ENCODE results near the gene CEP170. TPM values are rescaled to one million over a fixed set of nuclear protein-coding genes. Genes with fewer than 3 reads are reported as not detected.
"Not testable (repeated sequence)": the region's sequence is repeated elsewhere in the genome, so short reads cannot be mapped to it uniquely, and the experiment has no call there.

The CEP170 gene
- total RNA-seq, 1 experiment from 2014 or later: 97.7 TPM

GRCh38 chr1:243183661-243184060 lies 71.4 kb downstream of the CEP170 start:
- not testable (repeated sequence) for H3K14ac ChIP-seq (ENCODE audit: insufficient read depth, low read length); H2BK120ac ChIP-seq (ENCODE audit: low read depth, low read length, poor library complexity, severe bottlenecking); H3K18ac ChIP-seq (ENCODE audit: insufficient read length, low read depth, low read length); H2AFZ ChIP-seq (ENCODE audit: low read length); H2BK12ac ChIP-seq (ENCODE audit: insufficient read length, low read depth, low read length); H2BK20ac ChIP-seq (ENCODE audit: low read depth, low read length, poor library complexity, severe bottlenecking); H3K9me3 Mint-ChIP-seq; H3K9me3 ChIP-seq (ENCODE audit: control insufficient read depth, low read depth, low read length); H3K4ac ChIP-seq (ENCODE audit: low read depth, low read length); H3K27me3 Mint-ChIP-seq (ENCODE audit: low read depth); H3K79me2 ChIP-seq (ENCODE audit: insufficient read depth, low read length); H3K23me2 ChIP-seq (ENCODE audit: insufficient read length, low read depth, low read length, poor library complexity, severe bottlenecking); H3K23ac ChIP-seq (ENCODE audit: insufficient read length, low read depth, low read length); H3K4me2 ChIP-seq (ENCODE audit: insufficient read depth, insufficient read length, low read length); H4K5ac ChIP-seq (ENCODE audit: insufficient read length, low read depth, low read length); H2AK5ac ChIP-seq (ENCODE audit: insufficient read length, low read length); H3K27me3 ChIP-seq (ENCODE audit: insufficient read depth, low read length); H3K4me1 ChIP-seq (ENCODE audit: insufficient read depth, low read length); H3K27ac Mint-ChIP-seq; H3K4me3 Mint-ChIP-seq; H3K27ac ChIP-seq (ENCODE audit: insufficient read length, low read depth, low read length); H3T11ph ChIP-seq (ENCODE audit: low read length); H4K8ac ChIP-seq (replicated peaks; ENCODE audit: insufficient read length, low read depth, low read length); H3K9ac ChIP-seq (ENCODE audit: extremely low read depth, insufficient read length, low read length); H3K56ac ChIP-seq (ENCODE audit: insufficient read length, low read depth, low read length); H4K20me1 ChIP-seq (ENCODE audit: control insufficient read depth, insufficient read depth, insufficient read length); H4K91ac ChIP-seq (ENCODE audit: insufficient read length, low read depth, low read length); DNase-seq; H2BK5ac ChIP-seq (ENCODE audit: insufficient read length, low read length); H3K79me1 ChIP-seq (ENCODE audit: insufficient read depth, low read depth, low read length, poor library complexity, severe bottlenecking); H2BK15ac ChIP-seq (ENCODE audit: low read depth, low read length)
- Mint-ChIP-seq H3K4me1 (peaks cover 30 to 31% of the 10 kb centered on the region in 2 experiments), H3K36me3 (ENCODE audit: insufficient read depth in 1 of 3, low read depth in 3 of 3) (peaks cover 18 to 28% (median 27%) of the 10 kb centered on the region in 3 experiments; a peak in 6 of 7 replicates)

GRCh38 chr1:243183176-243183575 lies 71.9 kb downstream of the CEP170 start:
- not testable (repeated sequence) for H2BK120ac ChIP-seq (ENCODE audit: low read depth, low read length, poor library complexity, severe bottlenecking); H2BK15ac ChIP-seq (ENCODE audit: low read depth, low read length); H3K23ac ChIP-seq (ENCODE audit: insufficient read length, low read depth, low read length); H3K9ac ChIP-seq (ENCODE audit: extremely low read depth, insufficient read length, low read length); H4K5ac ChIP-seq (ENCODE audit: insufficient read length, low read depth, low read length); DNase-seq; H3K56ac ChIP-seq (ENCODE audit: insufficient read length, low read depth, low read length); H3K23me2 ChIP-seq (ENCODE audit: insufficient read length, low read depth, low read length, poor library complexity, severe bottlenecking); H3K4me1 ChIP-seq (ENCODE audit: insufficient read depth, low read length); H3K18ac ChIP-seq (ENCODE audit: insufficient read length, low read depth, low read length); H3K27ac ChIP-seq (ENCODE audit: insufficient read length, low read depth, low read length); H3K4me3 Mint-ChIP-seq; H4K91ac ChIP-seq (ENCODE audit: insufficient read length, low read depth, low read length); H2BK20ac ChIP-seq (ENCODE audit: low read depth, low read length, poor library complexity, severe bottlenecking); H2BK5ac ChIP-seq (ENCODE audit: insufficient read length, low read length); H3K9me3 ChIP-seq (ENCODE audit: control insufficient read depth, low read depth, low read length); H3T11ph ChIP-seq (ENCODE audit: low read length); H4K20me1 ChIP-seq (ENCODE audit: control insufficient read depth, insufficient read depth, insufficient read length); H3K27me3 ChIP-seq (ENCODE audit: insufficient read depth, low read length); H3K79me1 ChIP-seq (ENCODE audit: insufficient read depth, low read depth, low read length, poor library complexity, severe bottlenecking); H3K9me3 Mint-ChIP-seq; H2BK12ac ChIP-seq (ENCODE audit: insufficient read length, low read depth, low read length); H3K4me2 ChIP-seq (ENCODE audit: insufficient read depth, insufficient read length, low read length); H3K4ac ChIP-seq (ENCODE audit: low read depth, low read length); H3K27me3 Mint-ChIP-seq (ENCODE audit: low read depth); H3K14ac ChIP-seq (ENCODE audit: insufficient read depth, low read length); H3K79me2 ChIP-seq (ENCODE audit: insufficient read depth, low read length); H4K8ac ChIP-seq (replicated peaks; ENCODE audit: insufficient read length, low read depth, low read length); H2AK5ac ChIP-seq (ENCODE audit: insufficient read length, low read length); H2AFZ ChIP-seq (ENCODE audit: low read length)
- WGBS (ENCODE audit: extremely low coverage, insufficient read length, low lambda C conversion rate): no CpG with 5 or more reads among the region's 3 CpGs
- Mint-ChIP-seq H3K4me1 (peaks cover 30 to 31% of the 10 kb centered on the region in 2 experiments), H3K27ac (peak overlapping the region in 1 of 3 experiments; percentile 81; a peak in 2 of 7 replicates), H3K36me3 (ENCODE audit: insufficient read depth in 1 of 3, low read depth in 3 of 3) (peaks cover 18 to 28% (median 27%) of the 10 kb centered on the region in 3 experiments; a peak in 6 of 7 replicates)
